ENCODE results near the gene CEMIP. TPM values are rescaled to one million over a fixed set of nuclear protein-coding genes. Genes with fewer than 3 reads are reported as not detected.

CEMIP gene
- total RNA-seq, 4 donors from 2014 or later: 0.21 to 1.4 (median 1.2) TPM; not detected in 1

DNA sequence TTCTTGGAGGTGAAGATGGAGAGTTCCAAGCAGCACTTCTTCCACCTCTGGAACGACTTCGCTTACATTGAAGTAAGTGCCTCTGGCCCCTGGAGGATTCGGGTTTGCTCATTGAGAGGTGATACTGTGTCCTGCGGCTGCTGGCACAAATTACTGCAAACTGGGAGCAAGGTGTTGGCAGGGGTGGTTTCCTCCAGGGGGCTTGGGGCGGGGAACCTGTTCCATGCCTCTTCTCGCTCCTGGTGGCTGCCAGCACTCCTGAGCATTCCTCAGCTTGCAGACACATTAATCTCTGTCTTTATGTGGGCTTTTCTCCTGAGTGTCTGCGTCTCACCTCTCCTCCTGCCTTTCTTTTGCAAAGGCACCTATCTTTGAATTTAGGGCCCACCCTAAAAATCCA, 163.1 kb downstream of the CEMIP start:
- 78 to 93% methylated on average over 6 to 7 of the region's 7 CpGs for WGBS, 2 donors
- H3K4me1 ChIP-seq: no peaks in the 10 kb centered on the region
- DNase-seq (ENCODE audit: low spot score in 2 of 2): no peak
- no peak overlapping the region for H3K27ac ChIP-seq
- H3K27me3 ChIP-seq: no peaks in the 10 kb centered on the region
- peaks cover 0 to 89% (median 2%) of the 10 kb centered on the region in 3 donors for H3K36me3 ChIP-seq
- H3K9me3 ChIP-seq: no peaks in the 10 kb centered on the region
- TF ChIP-seq POLR2A (IDR thresholded peaks at IDR 0.05) (no peak), EP300 (IDR thresholded peaks at IDR 0.05) (no peak)
- TF ChIP-seq, protein P1, sequence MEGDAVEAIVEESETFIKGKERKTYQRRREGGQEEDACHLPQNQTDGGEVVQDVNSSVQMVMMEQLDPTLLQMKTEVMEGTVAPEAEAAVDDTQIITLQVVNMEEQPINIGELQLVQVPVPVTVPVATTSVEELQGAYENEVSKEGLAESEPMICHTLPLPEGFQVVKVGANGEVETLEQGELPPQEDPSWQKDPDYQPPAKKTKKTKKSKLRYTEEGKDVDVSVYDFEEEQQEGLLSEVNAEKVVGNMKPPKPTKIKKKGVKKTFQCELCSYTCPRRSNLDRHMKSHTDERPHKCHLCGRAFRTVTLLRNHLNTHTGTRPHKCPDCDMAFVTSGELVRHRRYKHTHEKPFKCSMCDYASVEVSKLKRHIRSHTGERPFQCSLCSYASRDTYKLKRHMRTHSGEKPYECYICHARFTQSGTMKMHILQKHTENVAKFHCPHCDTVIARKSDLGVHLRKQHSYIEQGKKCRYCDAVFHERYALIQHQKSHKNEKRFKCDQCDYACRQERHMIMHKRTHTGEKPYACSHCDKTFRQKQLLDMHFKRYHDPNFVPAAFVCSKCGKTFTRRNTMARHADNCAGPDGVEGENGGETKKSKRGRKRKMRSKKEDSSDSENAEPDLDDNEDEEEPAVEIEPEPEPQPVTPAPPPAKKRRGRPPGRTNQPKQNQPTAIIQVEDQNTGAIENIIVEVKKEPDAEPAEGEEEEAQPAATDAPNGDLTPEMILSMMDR (IDR thresholded peaks at IDR 0.05): no peak
- H3K4me3 ChIP-seq: no peak overlapping the region

DNA sequence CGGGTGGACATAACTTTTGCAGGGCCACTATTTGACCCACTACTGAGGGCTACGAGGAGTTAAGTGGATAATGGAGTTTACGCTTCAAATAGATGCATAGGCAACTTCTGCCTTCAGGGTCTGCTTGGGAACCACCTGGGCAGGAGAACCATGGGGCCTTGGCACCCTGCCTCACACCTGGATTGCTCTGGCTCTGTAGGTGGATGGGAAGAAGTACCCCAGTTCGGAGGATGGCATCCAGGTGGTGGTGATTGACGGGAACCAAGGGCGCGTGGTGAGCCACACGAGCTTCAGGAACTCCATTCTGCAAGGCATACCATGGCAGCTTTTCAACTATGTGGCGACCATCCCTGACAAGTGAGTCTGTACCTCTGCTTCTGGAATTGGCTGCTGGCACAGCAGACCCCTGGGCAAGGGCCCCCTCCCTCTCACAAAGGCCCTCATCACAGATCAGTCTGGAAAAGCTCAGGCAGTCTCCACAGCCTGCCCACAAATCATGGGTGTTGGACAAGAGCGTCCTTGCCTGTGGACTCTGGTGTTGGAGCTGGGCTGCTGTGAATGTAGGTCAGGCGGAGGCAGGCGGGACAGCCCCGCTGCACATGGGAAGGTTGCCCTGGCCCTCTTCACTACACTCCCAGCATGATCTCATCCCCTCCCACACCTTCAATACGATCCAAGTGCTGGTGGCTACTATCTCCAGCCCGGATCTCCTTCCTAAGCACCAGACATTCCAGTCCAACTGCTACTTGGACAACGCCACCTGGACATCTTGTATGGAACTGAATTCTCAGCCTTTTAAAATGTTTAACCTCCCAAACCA, 163.8 kb downstream of the CEMIP start:
- Histone ChIP-seq H3K27me3 (no peaks in the 10 kb centered on the region), H3K36me3 (peaks cover 0 to 91% (median 3%) of the 10 kb centered on the region in 3 donors), H3K4me1 (no peaks in the 10 kb centered on the region), H3K27ac (no peak overlapping the region), H3K9me3 (no peaks in the 10 kb centered on the region), H3K4me3 (no peak overlapping the region)
- TF ChIP-seq EP300 (IDR thresholded peaks at IDR 0.05): no peak
- TF ChIP-seq, protein P1 (IDR thresholded peaks at IDR 0.05): no peak
- WGBS, 2 donors: 83 to 86% methylated on average over 16 of the region's 16 CpGs
- no peak for DNase-seq (ENCODE audit: low spot score in 2 of 2)

DNA sequence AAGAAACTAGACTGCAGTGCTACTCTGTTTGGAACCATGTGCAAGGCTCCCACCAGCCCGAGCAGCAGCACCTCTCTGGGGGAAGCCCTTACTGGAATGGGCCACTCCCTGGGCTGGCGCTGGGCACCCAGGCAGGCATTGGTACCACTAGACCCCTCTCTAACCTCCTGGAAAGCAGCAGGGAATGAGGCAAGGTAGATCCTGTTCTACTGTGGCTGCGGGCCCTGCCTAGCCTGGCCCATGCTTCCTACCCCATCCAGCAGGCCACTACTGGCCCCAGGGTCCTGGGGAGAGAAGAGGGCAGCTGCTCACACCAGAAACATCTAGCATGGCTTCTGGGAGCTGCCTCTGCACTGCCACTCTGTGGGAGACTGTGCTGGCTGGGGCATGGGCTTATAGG, 165.6 kb downstream of the CEMIP start:
- H3K36me3 ChIP-seq: peaks cover 0 to 100% (median 6%) of the 10 kb centered on the region in 3 donors
- H3K27ac ChIP-seq: no peak overlapping the region
- no peaks in the 10 kb centered on the region for H3K27me3 ChIP-seq
- no peak overlapping the region for H3K4me3 ChIP-seq
- no peaks in the 10 kb centered on the region for H3K4me1 ChIP-seq
- H3K9me3 ChIP-seq: no peaks in the 10 kb centered on the region
- DNase-seq (ENCODE audit: low spot score in 2 of 2): no peak
- TF ChIP-seq POLR2A (IDR thresholded peaks at IDR 0.05): no peak
- TF ChIP-seq EP300 (IDR thresholded peaks at IDR 0.05): no peak
- TF ChIP-seq, protein P1 (IDR thresholded peaks at IDR 0.05): no peak
- WGBS, 2 donors: 94 to 96% methylated on average over 2 to 3 of the region's 3 CpGs

DNA sequence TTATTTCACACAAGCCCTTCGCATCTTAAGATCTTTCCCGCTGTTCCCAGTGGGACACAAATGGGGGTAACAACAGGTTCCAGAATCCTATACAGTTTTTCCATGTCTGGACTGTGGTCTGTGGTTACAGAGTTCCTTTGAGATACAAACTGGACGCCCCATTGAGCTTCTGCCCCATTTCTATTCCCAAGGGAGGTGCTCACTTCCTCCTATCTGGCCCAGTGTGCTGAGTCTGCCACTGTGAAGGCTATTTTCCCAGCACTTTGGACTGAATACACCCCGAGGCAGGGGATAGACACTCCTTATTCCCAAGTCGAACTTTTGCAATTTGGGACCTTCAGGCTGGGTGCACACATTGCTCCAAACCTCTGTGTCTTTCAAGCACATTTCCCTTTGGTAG, 166.4 kb downstream of the CEMIP start:
- 90 to 93% methylated on average over 5 of the region's 5 CpGs for WGBS, 2 donors
- Histone ChIP-seq H3K36me3 (peaks cover 0 to 100% (median 6%) of the 10 kb centered on the region in 3 donors), H3K27ac (no peak overlapping the region), H3K4me3 (no peak overlapping the region), H3K4me1 (no peaks in the 10 kb centered on the region), H3K9me3 (no peaks in the 10 kb centered on the region), H3K27me3 (no peaks in the 10 kb centered on the region)
- DNase-seq (ENCODE audit: low spot score in 2 of 2): no peak
- TF ChIP-seq POLR2A (IDR thresholded peaks at IDR 0.05) (no peak), EP300 (IDR thresholded peaks at IDR 0.05) (no peak)
- TF ChIP-seq, protein P1 (IDR thresholded peaks at IDR 0.05): no peak

DNA sequence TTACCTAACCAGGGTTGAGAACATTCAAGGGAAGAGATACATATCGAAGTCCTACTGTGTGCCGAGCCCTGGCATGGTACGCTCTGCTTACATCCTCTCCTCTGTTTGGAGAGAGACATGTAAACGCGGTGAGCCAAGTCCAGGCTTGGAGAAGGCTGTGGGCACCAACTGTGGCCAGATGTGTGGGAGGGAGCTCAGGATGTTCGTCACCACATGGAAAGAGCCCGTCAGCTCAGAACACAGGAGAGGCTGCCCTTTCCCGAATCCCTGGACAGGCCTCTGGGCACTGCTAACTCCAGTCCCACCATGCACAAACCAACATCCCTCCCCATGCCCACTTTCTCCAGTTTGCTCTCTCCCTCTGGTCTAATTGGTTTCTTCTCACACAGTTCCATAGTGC, 167.4 kb downstream of the CEMIP start:
- H3K36me3 ChIP-seq: peaks cover 0 to 100% (median 6%) of the 10 kb centered on the region in 3 donors
- no peaks in the 10 kb centered on the region for H3K4me1 ChIP-seq
- H3K27ac ChIP-seq: no peak overlapping the region
- no peaks in the 10 kb centered on the region for H3K9me3 ChIP-seq
- TF ChIP-seq, protein P1 (IDR thresholded peaks at IDR 0.05): no peak
- TF ChIP-seq POLR2A (IDR thresholded peaks at IDR 0.05) (no peak), EP300 (IDR thresholded peaks at IDR 0.05) (no peak)
- no peak overlapping the region for H3K4me3 ChIP-seq
- 94 to 95% methylated on average over 8 of the region's 8 CpGs for WGBS, 2 donors
- H3K27me3 ChIP-seq: no peaks in the 10 kb centered on the region
- no peak for DNase-seq (ENCODE audit: low spot score in 2 of 2)
